HS-27A (cell line): Measurements from ENCODE around the gene CADPS2.
"Not testable (repeated sequence)": the region's sequence is repeated elsewhere in the genome, so short reads cannot be mapped to it uniquely, and the experiment has no call there.

Experiments used
- DNase-seq: peaks from one replicate; pipeline ENCODE4 v3.0.0-alpha.2; 2012; ENCODE audit warnings: low read depth, missing footprints

The CADPS2 gene

DNA sequence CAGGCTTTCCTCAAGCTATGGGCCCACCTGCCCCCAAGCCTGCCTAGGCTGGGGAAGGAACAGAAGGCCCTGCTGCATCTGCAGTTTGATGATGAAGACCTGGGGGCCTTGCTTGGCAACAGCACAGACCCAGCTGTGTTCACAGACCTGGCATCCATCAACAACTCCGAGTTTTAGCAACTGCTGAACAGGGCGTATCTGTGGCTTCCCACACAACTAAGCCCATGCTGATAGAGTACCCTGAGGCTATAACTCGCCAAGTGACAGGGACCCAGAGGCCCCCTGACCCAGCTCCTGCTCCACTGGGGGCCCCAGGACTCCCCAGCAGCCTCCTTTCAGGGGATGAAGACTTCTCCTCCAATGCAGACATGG lies 36.3 kb downstream of the CADPS2 start:
- no peak for DNase-seq

- DNase-seq, result no peak
These were observed 36.8 kb downstream of the CADPS2 start for GRCh38 chr7:122849322-122849956.

- no peak for DNase-seq
These were observed 38.3 kb downstream of the CADPS2 start for GRCh38 chr7:122847871-122848473.

DNA sequence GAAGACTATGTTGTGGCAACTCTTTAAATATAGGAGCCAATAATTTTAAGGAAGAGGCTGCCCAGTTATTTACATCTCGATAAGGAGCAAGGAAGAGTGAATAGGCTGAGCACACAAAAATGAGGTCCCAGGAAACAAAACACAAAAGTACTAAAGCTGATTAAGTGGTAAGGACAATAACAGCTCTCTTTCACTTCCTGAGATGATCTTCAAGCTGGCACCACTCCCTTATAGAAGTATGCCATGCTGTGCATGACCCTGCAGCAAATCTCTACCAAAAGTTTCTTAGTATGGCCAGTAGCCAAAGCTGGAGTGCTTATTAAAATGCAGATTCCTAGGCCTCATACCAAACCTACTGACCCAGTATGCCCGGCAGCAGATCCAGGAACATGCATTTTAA lies 39.7 kb downstream of the CADPS2 start:
- no peak for DNase-seq

- no peak for DNase-seq
These were observed 41.0 kb downstream of the CADPS2 start for GRCh38 chr7:122845286-122845685.

GRCh38 chr7:122844191-122844988 lies 41.9 kb downstream of the CADPS2 start:
- DNase-seq, result no peak

GRCh38 chr7:122842971-122843370 lies 43.3 kb downstream of the CADPS2 start:
- DNase-seq, result no peak

DNA sequence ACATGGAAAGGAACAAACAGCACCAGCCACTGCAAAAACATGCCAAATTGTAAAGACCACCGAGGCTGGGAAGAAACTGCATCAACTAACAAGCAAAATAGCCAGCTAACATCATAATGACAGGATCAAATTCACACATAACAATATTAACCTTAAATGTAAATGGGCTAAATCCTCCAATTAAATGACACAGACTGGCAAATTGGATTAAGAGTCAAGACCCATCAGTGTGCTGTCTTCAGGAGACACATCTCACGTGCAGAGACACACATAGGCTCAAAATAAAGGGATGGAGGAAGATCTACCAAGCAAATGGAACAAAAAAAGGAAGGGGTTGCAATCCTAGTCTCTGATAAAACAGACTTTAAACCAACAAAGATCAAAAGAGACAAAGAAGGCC lies 50.0 kb downstream of the CADPS2 start:
- not testable (repeated sequence) for DNase-seq

- not testable (repeated sequence) for DNase-seq
These were observed 51.7 kb downstream of the CADPS2 start for GRCh38 chr7:122834571-122834942.

GRCh38 chr7:122833888-122834570 lies 52.2 kb downstream of the CADPS2 start:
- DNase-seq, result no peak

DNA sequence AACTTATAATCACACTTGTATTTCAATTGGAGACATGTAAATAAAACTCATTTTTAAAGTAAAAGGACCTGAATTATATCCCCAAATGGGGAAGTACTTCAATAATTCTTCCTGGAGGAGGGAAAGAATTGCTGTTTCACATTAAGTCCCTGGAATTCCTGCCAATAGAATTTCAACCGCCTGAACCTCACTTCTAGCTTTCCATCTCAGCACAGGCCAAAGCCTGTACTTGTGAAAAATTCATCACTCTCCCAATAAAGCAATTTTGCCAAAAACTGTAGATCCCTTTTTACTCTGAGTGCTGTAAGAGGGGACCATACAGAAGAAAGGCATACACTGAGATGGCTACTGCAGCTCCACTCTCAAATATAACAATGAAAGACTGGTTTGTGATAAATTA lies 54.8 kb downstream of the CADPS2 start:
- DNase-seq, result no peak

DNA sequence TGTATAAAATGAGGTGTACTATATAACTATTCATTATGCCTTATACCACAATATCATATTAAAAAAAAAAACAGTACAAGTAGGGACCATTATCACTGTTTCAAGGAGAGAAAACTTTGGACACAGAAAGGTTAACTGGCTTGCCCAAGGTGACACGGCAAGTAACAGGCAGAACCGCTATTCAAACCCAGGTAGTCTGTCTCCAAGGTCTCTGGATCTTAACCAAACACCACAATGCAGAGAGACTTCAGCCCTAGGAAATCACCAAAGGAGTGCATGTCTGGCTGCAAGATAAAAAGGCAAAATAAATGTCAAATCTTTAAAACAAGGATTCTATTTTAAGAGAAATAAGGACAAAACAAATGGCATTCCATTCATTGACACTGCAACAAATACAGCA lies 56.3 kb downstream of the CADPS2 start:
- DNase-seq, result no peak

- no peak for DNase-seq
These were observed 58.5 kb downstream of the CADPS2 start for GRCh38 chr7:122827763-122828162.

- no peak for DNase-seq
These were observed 72.4 kb downstream of the CADPS2 start for GRCh38 chr7:122813845-122814244.

GRCh38 chr7:122803851-122804250 lies 82.4 kb downstream of the CADPS2 start:
- DNase-seq, result no peak

GRCh38 chr7:122803323-122803722 lies 82.9 kb downstream of the CADPS2 start:
- no peak for DNase-seq

DNA sequence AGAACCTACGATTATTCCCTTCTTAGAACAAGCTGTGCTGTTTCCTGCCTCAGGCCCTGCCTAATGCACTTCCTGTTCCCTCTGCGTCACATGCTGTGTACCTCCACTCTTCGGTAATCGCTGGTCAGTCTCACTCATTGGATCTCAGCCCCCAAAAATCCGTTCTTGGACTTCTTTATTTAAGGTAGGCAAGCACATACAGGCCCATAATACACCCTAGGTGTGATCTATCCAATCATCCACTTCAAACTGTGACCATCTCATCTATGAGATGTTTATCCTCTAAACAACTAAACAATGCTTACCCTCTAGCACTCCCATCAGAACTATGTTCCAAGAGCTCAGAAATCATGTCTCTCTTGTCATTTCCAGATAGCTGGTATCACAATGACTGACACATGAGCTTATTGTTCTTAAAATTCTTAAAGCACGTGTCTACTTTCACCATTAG lies 83.9 kb downstream of the CADPS2 start:
- no peak for DNase-seq

DNA sequence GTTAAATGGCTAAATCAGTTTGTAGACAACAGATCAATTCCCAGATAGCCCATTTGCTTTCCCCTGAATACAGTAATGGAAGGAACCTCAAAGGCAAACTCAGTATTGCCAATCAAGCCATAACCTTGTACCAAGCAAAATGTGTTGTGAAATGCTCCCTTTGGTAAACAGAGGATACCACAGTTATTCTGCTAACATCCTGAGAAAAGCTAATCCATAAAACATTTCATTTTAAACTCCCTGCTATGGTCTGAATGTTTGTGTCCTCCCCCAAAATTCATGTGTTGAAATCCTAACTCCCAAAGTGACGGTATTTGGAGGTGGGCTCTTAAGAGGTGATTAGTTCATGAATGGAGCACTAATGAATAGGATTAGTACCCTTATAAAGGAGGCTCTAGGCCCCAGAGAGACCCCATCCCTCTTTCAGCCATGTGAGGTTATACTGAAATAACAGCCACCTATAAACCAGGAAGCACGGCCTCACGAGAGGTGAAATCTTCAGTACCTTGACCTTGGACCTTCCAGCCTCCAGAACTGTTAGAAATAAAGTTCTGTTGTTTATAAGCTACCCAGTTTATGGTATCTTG lies 94.2 kb downstream of the CADPS2 start:
- DNase-seq, result no peak

- no peak for DNase-seq
These were observed 95.7 kb downstream of the CADPS2 start for GRCh38 chr7:122790591-122790990.

- DNase-seq, result no peak
These were observed 96.1 kb downstream of the CADPS2 start for GRCh38 chr7:122790132-122790531.

- no peak for DNase-seq
These were observed 97.1 kb downstream of the CADPS2 start for GRCh38 chr7:122789156-122789555.

GRCh38 chr7:122770686-122771335 lies 115.4 kb downstream of the CADPS2 start:
- DNase-seq, result no peak
